GM23338 (cell line): ENCODE data around the gene ITCH. TPM values are rescaled to one million over a fixed set of nuclear protein-coding genes. Genes with fewer than 3 reads are reported as not detected.

Experiments used
- ATAC-seq: fragments of 200-7000 bp; cut with Tn5 transposase; 3 replicates; pipeline ENCODE4 v1.9.1; 2020
- DNase-seq: peaks from one replicate; pipeline ENCODE4 v3.0.0-alpha.2; 2015; ENCODE audit warnings: low spot score
- H2AFZ ChIP-seq: fragments of 200-600 bp; sonication (generic); 2 replicates; pipeline ENCODE4 v1.8.0; 2016; ENCODE audit warnings: antibody characterized with exemption, mild to moderate bottlenecking, moderate library complexity
- H3F3A ChIP-seq: fragments of 200-600 bp; sonication (generic); replicated peaks from 2 replicates; pipeline ENCODE4 v1.8.0; 2017; ENCODE audit warnings: antibody characterized with exemption, mixed run types, low read depth
- H3K27ac ChIP-seq: fragments of 200-600 bp; sonication (generic); 2 replicates; pipeline ENCODE4 v1.6.1; 2016; ENCODE audit warnings: low read depth
- H3K27me3 ChIP-seq: fragments of 200-600 bp; sonication (generic); 2 replicates; pipeline ENCODE4 v1.8.0; 2016; ENCODE audit warnings: mild to moderate bottlenecking, mixed run types, moderate library complexity; ENCODE audit not compliant: insufficient read depth
- H3K36me3 ChIP-seq: fragments of 200-600 bp; sonication (generic); 2 replicates; pipeline ENCODE4 v1.8.0; 2016; ENCODE audit warnings: mild to moderate bottlenecking; ENCODE audit not compliant: insufficient read depth
- H3K4me1 ChIP-seq: fragments of 200-600 bp; sonication (generic); 2 replicates; pipeline ENCODE4 v1.8.0; 2016; ENCODE audit warnings: mild to moderate bottlenecking, moderate library complexity; ENCODE audit not compliant: insufficient read depth
- H3K4me2 ChIP-seq: fragments of 200-600 bp; sonication (generic); 2 replicates; pipeline ENCODE4 v1.7.1; 2017; ENCODE audit warnings: mixed run types
- H3K4me3 ChIP-seq: fragments of 200-600 bp; sonication (generic); 2 replicates; pipeline ENCODE4 v1.6.1; 2016; ENCODE audit warnings: mixed run types
- H3K79me2 ChIP-seq: fragments of 200-600 bp; sonication (generic); replicated peaks from 2 replicates; pipeline ENCODE4 v1.8.0; 2017; ENCODE audit warnings: mild to moderate bottlenecking; ENCODE audit not compliant: insufficient read depth
- H3K9me2 ChIP-seq: fragments of 200-600 bp; sonication (generic); 2 replicates; pipeline ENCODE4 v1.8.0; 2017; ENCODE audit not compliant: insufficient read depth
- H4K20me1 ChIP-seq: fragments of 200-600 bp; sonication (generic); replicated peaks from 2 replicates; pipeline ENCODE4 v1.8.0; 2017; ENCODE audit warnings: mild to moderate bottlenecking; ENCODE audit not compliant: insufficient read depth
- H3K27ac Mint-ChIP-seq: 2 replicates; pipeline ENCODE4 v1.8.0; 2020; ENCODE audit warnings: inconsistent platforms, mild to moderate bottlenecking, moderate library complexity, mixed read lengths
- H3K27me3 Mint-ChIP-seq: 3 replicates; pipeline ENCODE4 v1.8.0; 2022; ENCODE audit warnings: low read depth, mild to moderate bottlenecking, moderate library complexity, mixed read lengths, inconsistent platforms; ENCODE audit not compliant: insufficient read depth, poor library complexity
- H3K36me3 Mint-ChIP-seq: 3 replicates; pipeline ENCODE4 v1.8.0; 2021; ENCODE audit warnings: low read depth, mild to moderate bottlenecking, inconsistent platforms, moderate library complexity, mixed read lengths
- H3K4me1 Mint-ChIP-seq: 3 replicates; pipeline ENCODE4 v1.8.0; 2020; ENCODE audit warnings: mild to moderate bottlenecking, inconsistent platforms, mixed read lengths
- H3K4me3 Mint-ChIP-seq: 3 replicates; pipeline ENCODE4 v1.8.0; 2021; ENCODE audit warnings: moderate library complexity, mild to moderate bottlenecking, inconsistent platforms, mixed read lengths
- H3K9me3 Mint-ChIP-seq: 3 replicates; pipeline ENCODE4 v1.8.0; 2020; ENCODE audit warnings: moderate library complexity, mild to moderate bottlenecking, inconsistent platforms, mixed read lengths
- ETS1 ChIP-seq: IDR thresholded peaks from 2 replicates; pipeline ENCODE4 v1.6.1; 2016; ENCODE audit warnings: antibody characterized with exemption
- EZH2 ChIP-seq: fragments of 200-600 bp; sonication (generic); IDR thresholded peaks from one replicate; pipeline ENCODE4 v1.8.0; 2017; ENCODE audit warnings: antibody characterized with exemption, mild to moderate bottlenecking, low read depth; ENCODE audit not compliant: unreplicated experiment
- EZH2phosphoT487 ChIP-seq: fragments of 200-600 bp; sonication (generic); IDR thresholded peaks from one replicate; pipeline ENCODE4 v1.8.1; 2018; ENCODE audit warnings: antibody characterized with exemption; ENCODE audit not compliant: unreplicated experiment
- JUNB ChIP-seq: IDR thresholded peaks from one replicate; pipeline ENCODE4 v1.6.1; 2016; ENCODE audit warnings: antibody characterized with exemption; ENCODE audit not compliant: unreplicated experiment
- NANOG ChIP-seq: IDR thresholded peaks from 2 replicates; pipeline ENCODE4 v1.6.1; 2016; ENCODE audit warnings: antibody characterized with exemption, borderline replicate concordance
- POLR2AphosphoS5 ChIP-seq: IDR thresholded peaks from 2 replicates; pipeline ENCODE4 v1.6.1; 2016; ENCODE audit warnings: antibody characterized with exemption, low read depth
- REST ChIP-seq: IDR thresholded peaks from one replicate; pipeline ENCODE4 v1.6.1; 2018; ENCODE audit warnings: antibody characterized with exemption; ENCODE audit not compliant: unreplicated experiment
- STAT1 ChIP-seq: IDR thresholded peaks from one replicate; pipeline ENCODE4 v1.6.1; 2016; ENCODE audit warnings: antibody characterized with exemption; ENCODE audit not compliant: unreplicated experiment
- ZNF114 ChIP-seq: fragments of 250-450 bp; sonication (Bioruptor Pico); IDR thresholded peaks from 2 replicates; pipeline ENCODE4 v1.5.0; 2020; ENCODE audit warnings: mild to moderate bottlenecking, moderate library complexity
- ZNF462 ChIP-seq: fragments of 250-450 bp; sonication (Bioruptor Pico); IDR thresholded peaks from 2 replicates; pipeline ENCODE4 v1.5.0; 2020; ENCODE audit warnings: mild to moderate bottlenecking, moderate library complexity
- polyA plus RNA-seq: library from polyadenylated mRNA; unstranded; fragments of >200 nt; fragmentation: Nextera tagmentation; extraction: Ambion mirVana; gene quantifications from 2 replicates; pipeline ENCODE4 v1.2.1, GENCODE V29; 2016
- total RNA-seq: library from RNA; depleted of rRNA; stranded (reverse); fragments of >200 nt; shearing (Covaris generic); gene quantifications from 2 replicates; pipeline ENCODE4 v1.2.3, GENCODE V29; 2014

Gene ITCH
- total and polyA plus RNA-seq, 2 experiments from 2014 or later = 16.4 to 31.6 TPM

- Histone ChIP-seq H3K36me3 (peaks cover 12% of the 10 kb centered on the region; the same call in 1 of the 2 replicates), H3K4me2 (no peak overlapping the region), H3K27me3 (no peaks in the 10 kb centered on the region), H3F3A (no peaks in the 10 kb centered on the region), H2AFZ (no peak overlapping the region), H3K79me2 (peaks cover 24% of the 10 kb centered on the region), H3K4me3 (no peak overlapping the region), H3K27ac (no peak overlapping the region), H4K20me1 (0 out of 2 replicates have a peak, but pooled peaks cover 12% of the 10 kb centered on the region), H3K4me1 (no peaks in the 10 kb centered on the region), H3K9me2 (no peaks in the 10 kb centered on the region)
- H3K4me1 Mint-ChIP-seq = no peaks in the 10 kb centered on the region
- no peak for ATAC-seq
- no peak overlapping the region for H3K4me3 Mint-ChIP-seq
- no peak for TF ChIP-seq EZH2
- H3K27me3 Mint-ChIP-seq = no peaks in the 10 kb centered on the region
- no peak overlapping the region for H3K27ac Mint-ChIP-seq
- no peak for DNase-seq
- H3K36me3 Mint-ChIP-seq = peaks cover 25% of the 10 kb centered on the region
- no peaks in the 10 kb centered on the region for H3K9me3 Mint-ChIP-seq
Measured at GRCh38 chr20:34410336-34410735, 47.3 kb downstream of the ITCH start.

- Mint-ChIP-seq H3K4me3 (no peak overlapping the region), H3K9me3 (no peaks in the 10 kb centered on the region), H3K27ac (no peak overlapping the region), H3K27me3 (no peaks in the 10 kb centered on the region), H3K4me1 (no peaks in the 10 kb centered on the region), H3K36me3 (peaks cover 34% of the 10 kb centered on the region)
- no peaks in the 10 kb centered on the region for H3K27me3 ChIP-seq
- H3K4me3 ChIP-seq = no peak overlapping the region
- no peak overlapping the region for H3K27ac ChIP-seq
- H3K36me3 ChIP-seq = peaks cover 12% of the 10 kb centered on the region; the same call in 1 of the 2 replicates
- ATAC-seq (no peak), DNase-seq (no peak)
- H4K20me1 ChIP-seq = 0 out of 2 replicates have a peak, but pooled peaks cover 6% of the 10 kb centered on the region
- H3K4me1 ChIP-seq = no peaks in the 10 kb centered on the region
- no peak overlapping the region for H3K4me2 ChIP-seq
- H3F3A ChIP-seq = no peaks in the 10 kb centered on the region
- H3K79me2 ChIP-seq = peaks cover 7% of the 10 kb centered on the region
- no peaks in the 10 kb centered on the region for H3K9me2 ChIP-seq
- no peak overlapping the region for H2AFZ ChIP-seq
- TF ChIP-seq REST (no peak), STAT1 (no peak), ETS1 (no peak), ZNF114 (no peak), EZH2phosphoT487 (no peak), ZNF462 (CRISPR knock-in tag) (no peak), POLR2AphosphoS5 (no peak), JUNB (no peak), NANOG (no peak)
Measured at GRCh38 chr20:34412453-34412852, 49.4 kb downstream of the ITCH start.
